ENCODE measurements around the gene MORF4L1. TPM values are rescaled to one million over a fixed set of nuclear protein-coding genes. Genes with fewer than 3 reads are reported as not detected.
"Not testable (repeated sequence)": the region's sequence is repeated elsewhere in the genome, so short reads cannot be mapped to it uniquely, and the experiment has no call there.

Gene MORF4L1
- total RNA-seq, 1 experiment from 2014 or later = 360 TPM

- Histone ChIP-seq H3K27me3 (ENCODE audit: control insufficient read depth, insufficient read depth, low read length) (no peaks in the 10 kb centered on the region), H3K36me3 (ENCODE audit: control insufficient read depth, insufficient read depth, low read length) (peaks cover 3% of the 10 kb centered on the region), H3K27ac (ENCODE audit: low read length) (peak overlapping the region; percentile 57), H3K4me3 (ENCODE audit: low read depth in 2 of 2, low read length in 2 of 2) (no peak overlapping the region), H3K9me3 (ENCODE audit: control insufficient read depth, insufficient read depth, low read depth, low read length) (no peaks in the 10 kb centered on the region), H3K4me1 (ENCODE audit: control insufficient read depth, insufficient read depth, low read length) (peaks cover 40% of the 10 kb centered on the region)
- intact Hi-C loops (cut with micrococcal nuclease; ENCODE audit: unreplicated experiment) (loop anchor here (5.0 kb wide), 1 partner anchor 256 kb away; no protein-coding TSS in a partner anchor), in situ Hi-C loops (cut with HindIII; ENCODE audit: low pct_unique_long_range_greater_than_20kb, low sequenced_read_pairs) (no loop called here)
- ChIA-PET POLR2A (no interaction called here), CTCF (no interaction called here)
- ATAC-seq (no peak), DNase-seq (ENCODE audit: low read depth, low spot score) (no peak)
- 0 out of 2 replicates have a peak, but pooled peaks have one; percentile 13 for TF ChIP-seq SIN3A (IDR thresholded peaks at IDR 0.05; ENCODE audit: borderline replicate concordance, insufficient read depth, low read depth, low read length)
- no peak for TF ChIP-seq TCF7L2 (IDR thresholded peaks at IDR 0.05; ENCODE audit: low read depth, low read length)
- TF ChIP-seq POLR2AphosphoS5 (IDR thresholded peaks at IDR 0.05; ENCODE audit: low read depth, low read length) = peak; percentile 53; the same call in 1 of the 2 replicates
- TF ChIP-seq REST (IDR thresholded peaks at IDR 0.05; ENCODE audit: insufficient read depth in 1 of 2, low read depth in 2 of 2, low read length in 1 of 2) = no peak
- TF ChIP-seq CTCF (IDR thresholded peaks at IDR 0.05) = no peak
- no TSS peak for BruUV-seq (replicated peaks)
Measured at GRCh38 chr15:78925956-78926743, 53.5 kb downstream of the MORF4L1 start.

- POLR2A ChIA-PET = no interaction called here
- in situ Hi-C loops (cut with HindIII; ENCODE audit: low pct_unique_long_range_greater_than_20kb, low sequenced_read_pairs) = no loop called here
- TF ChIP-seq TCF7L2 (IDR thresholded peaks at IDR 0.05; ENCODE audit: low read depth, low read length) (no peak), POLR2AphosphoS5 (IDR thresholded peaks at IDR 0.05; ENCODE audit: low read depth, low read length) (0 out of 2 replicates have a peak, but pooled peaks have one; percentile 19), REST (IDR thresholded peaks at IDR 0.05; ENCODE audit: insufficient read depth in 1 of 2, low read depth in 2 of 2, low read length in 1 of 2) (no peak)
- no peaks in the 10 kb centered on the region for H3K27me3 ChIP-seq (ENCODE audit: control insufficient read depth, insufficient read depth, low read length)
- intact Hi-C loops (cut with micrococcal nuclease; ENCODE audit: unreplicated experiment) = loop anchor here (5.0 kb wide), 1 partner anchor 255 kb away; no protein-coding TSS in a partner anchor
- DNase-seq (ENCODE audit: low read depth, low spot score) (no peak), ATAC-seq (no peak)
- H3K36me3 ChIP-seq (ENCODE audit: control insufficient read depth, insufficient read depth, low read length) = peaks cover 3% of the 10 kb centered on the region
- peaks cover 51% of the 10 kb centered on the region for H3K4me1 ChIP-seq (ENCODE audit: control insufficient read depth, insufficient read depth, low read length)
- CTCF ChIA-PET = no interaction called here
- TSS peak; percentile 44 for BruUV-seq (replicated peaks)
- peak overlapping the region; percentile 74 for H3K27ac ChIP-seq (ENCODE audit: low read length)
- H3K9me3 ChIP-seq (ENCODE audit: control insufficient read depth, insufficient read depth, low read depth, low read length) = no peaks in the 10 kb centered on the region
- no peak overlapping the region for H3K4me3 ChIP-seq (ENCODE audit: low read depth in 2 of 2, low read length in 2 of 2)
Measured at GRCh38 chr15:78927077-78927790, 54.5 kb downstream of the MORF4L1 start.

- H3K36me3 ChIP-seq (ENCODE audit: control insufficient read depth, insufficient read depth, low read length); in situ Hi-C loops (cut with HindIII; ENCODE audit: low pct_unique_long_range_greater_than_20kb, low sequenced_read_pairs); H3K4me3 ChIP-seq (ENCODE audit: low read depth in 2 of 2, low read length in 2 of 2); H3K9me3 ChIP-seq (ENCODE audit: control insufficient read depth, insufficient read depth, low read depth, low read length); DNase-seq (ENCODE audit: low read depth, low spot score); H3K27me3 ChIP-seq (ENCODE audit: control insufficient read depth, insufficient read depth, low read length); CTCF ChIA-PET; ATAC-seq; BruUV-seq (replicated peaks): not testable (repeated sequence)
- H3K4me1 ChIP-seq (ENCODE audit: control insufficient read depth, insufficient read depth, low read length) = peaks cover 60% of the 10 kb centered on the region
- peak overlapping the region; percentile 74 for H3K27ac ChIP-seq (ENCODE audit: low read length)
- POLR2A ChIA-PET = interaction anchor here (0.7 kb wide), 1 partner anchor 503 kb away, joined by 10 read pairs; no protein-coding TSS in a partner anchor
- intact Hi-C loops (cut with micrococcal nuclease; ENCODE audit: unreplicated experiment) = loop anchor here (5.0 kb wide), 1 partner anchor 254 kb away; no protein-coding TSS in a partner anchor
Measured at GRCh38 chr15:78928176-78928575, 55.5 kb downstream of the MORF4L1 start.

Data from Panc1 (cell line).